DOHH2 (cell line): Measurements from ENCODE around the gene TCF25.
"Not testable (repeated sequence)": the region's sequence is repeated elsewhere in the genome, so short reads cannot be mapped to it uniquely, and the experiment has no call there.

Source experiments
- CTCF ChIP-seq: fragments of 200-600 bp; sonication (generic); IDR thresholded peaks from one replicate; pipeline ENCODE4 v1.5.1; 2014; ENCODE audit warnings: antibody characterized with exemption, mild to moderate bottlenecking, low read depth, low read length; ENCODE audit not compliant: poor library complexity, severe bottlenecking
- EZH2phosphoT487 ChIP-seq: fragments of 200-600 bp; sonication (generic); IDR thresholded peaks from 2 replicates; pipeline ENCODE4 v1.6.1; 2017; ENCODE audit warnings: borderline replicate concordance, mild to moderate bottlenecking, antibody characterized with exemption, low read length, moderate library complexity, mixed read lengths

DNA sequence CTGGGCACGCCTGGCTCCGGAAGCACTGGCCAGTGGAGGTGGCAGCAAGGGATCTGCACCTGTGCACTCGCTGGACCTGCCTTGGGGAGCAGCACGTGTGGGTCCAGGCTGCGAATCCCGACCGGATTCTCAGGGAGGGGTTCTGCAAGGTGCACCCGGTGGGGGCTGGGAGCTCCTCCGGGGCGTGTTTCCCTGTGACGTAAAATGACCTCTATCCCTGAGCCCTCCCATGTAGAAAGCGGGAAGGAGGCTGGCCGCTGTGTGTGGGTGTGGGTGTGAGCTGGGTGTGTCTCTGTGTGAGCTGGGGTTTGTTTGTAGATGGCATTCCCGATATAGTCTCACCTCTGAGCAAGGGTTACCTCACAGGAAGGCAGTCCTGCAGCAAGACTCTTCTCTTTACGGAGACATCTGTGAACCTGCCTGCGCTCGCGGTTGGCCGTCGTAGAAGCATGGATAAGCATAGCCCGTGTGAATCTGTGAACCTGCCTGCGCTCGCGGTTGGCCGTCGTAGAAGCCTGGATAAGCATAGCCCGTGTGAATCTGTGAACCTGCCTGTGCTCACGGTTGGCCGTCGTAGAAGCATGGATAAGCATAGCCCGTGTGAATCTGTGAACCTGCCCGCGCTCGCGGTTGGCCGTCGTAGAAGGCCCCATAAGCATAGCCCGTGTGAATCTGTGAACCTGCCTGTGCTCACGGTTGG, 39.6 kb upstream of the TCF25 start:
- not testable (repeated sequence) for TF ChIP-seq CTCF, EZH2phosphoT487
